Fibroblast of the conjunctiva (primary cell): ENCODE results near the gene YPEL5.

Experiments
- DNase-seq: peaks from one replicate; pipeline ENCODE4 v3.0.0-alpha.2; 2010; ENCODE audit warnings: low read depth

The YPEL5 gene

DNA sequence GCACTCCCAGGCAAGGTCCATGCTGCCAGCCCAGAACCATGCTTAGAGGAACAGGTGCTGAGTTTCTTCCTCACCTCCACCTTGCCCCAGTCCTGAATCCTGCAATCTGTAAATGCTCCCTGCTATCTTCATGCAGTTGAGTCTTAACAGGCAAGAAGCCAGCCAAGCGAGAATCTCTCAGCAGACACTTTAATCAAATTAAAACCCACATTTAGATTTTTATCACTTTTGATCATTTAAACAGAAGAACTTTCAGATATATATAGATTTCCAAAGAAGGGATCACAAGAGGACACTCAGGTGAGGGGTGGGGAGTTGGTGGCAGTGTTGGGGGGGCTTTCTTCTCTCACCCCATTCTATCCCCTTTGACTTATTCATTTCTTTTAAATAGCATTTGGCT, 58.6 kb downstream of the YPEL5 start:
- DNase-seq: no peak

GRCh38 chr2:30206461-30207430, 59.9 kb downstream of the YPEL5 start:
- DNase-seq: no peak

GRCh38 chr2:30208453-30208852, 61.6 kb downstream of the YPEL5 start:
- DNase-seq: peak; percentile 76

- DNase-seq: no peak
These were observed 62.4 kb downstream of the YPEL5 start for GRCh38 chr2:30209227-30209626.
